HEK293 (cell line): ENCODE results near the gene MAML2.

Experiments used
- ZBTB1 ChIP-seq: fragments of 450-650 bp; formaldehyde crosslinking; IDR thresholded peaks from 2 replicates; pipeline ENCODE4 v1.5.1; 2016; ENCODE audit warnings: missing biosample characterization, missing genetic modification characterization
- ZBTB21 ChIP-seq: fragments of 450-650 bp; formaldehyde crosslinking; IDR thresholded peaks from 2 replicates; pipeline ENCODE4 v1.5.1; 2017; ENCODE audit warnings: missing biosample characterization, missing genetic modification characterization
- ZNF274 ChIP-seq, 2 experiments: fragments of 200-500 bp in 1 of 2; fragments of 450-650 bp in 1 of 2; sonication (Bioruptor generic) in 1 of 2; formaldehyde crosslinking in 1 of 2; IDR thresholded peaks; 2 replicates each; pipeline versions ENCODE4 v1.5.1 to v1.6.1; 2014 to 2016; ENCODE audit warnings: borderline replicate concordance in 1 of 2, inconsistent platforms in 1 of 2, low read length in 1 of 2, missing biosample characterization in 1 of 2, missing genetic modification characterization in 1 of 2
- ZNF398 ChIP-seq: fragments of 450-650 bp; formaldehyde crosslinking; IDR thresholded peaks from 2 replicates; pipeline ENCODE4 v1.5.1; 2017; ENCODE audit warnings: missing biosample characterization, missing genetic modification characterization
- ZNF473 ChIP-seq: fragments of 450-650 bp; formaldehyde crosslinking; IDR thresholded peaks from 2 replicates; pipeline ENCODE4 v1.5.1; 2017; ENCODE audit warnings: missing biosample characterization, missing genetic modification characterization
- ZNF548 ChIP-seq: fragments of 450-650 bp; formaldehyde crosslinking; IDR thresholded peaks from 2 replicates; pipeline ENCODE4 v1.5.1; 2016; ENCODE audit warnings: missing biosample characterization, missing genetic modification characterization
- ZNF623 ChIP-seq: fragments of 450-650 bp; formaldehyde crosslinking; IDR thresholded peaks from 2 replicates; pipeline ENCODE4 v1.5.1; 2016; ENCODE audit warnings: missing biosample characterization, missing genetic modification characterization
- ZNF626 ChIP-seq: fragments of 450-650 bp; sonication (Bioruptor Pico); formaldehyde crosslinking; IDR thresholded peaks from 2 replicates; pipeline ENCODE4 v1.5.1; 2018; ENCODE audit warnings: missing biosample characterization, missing genetic modification characterization, inconsistent platforms
- ZNF830 ChIP-seq: fragments of 450-650 bp; IDR thresholded peaks from 2 replicates; pipeline ENCODE4 v1.5.0; 2018; ENCODE audit warnings: missing biosample characterization, missing genetic modification characterization, low read depth, mild to moderate bottlenecking, moderate library complexity
- ZNF837 ChIP-seq: fragments of 450-650 bp; formaldehyde crosslinking; IDR thresholded peaks from 2 replicates; pipeline ENCODE4 v1.5.1; 2016; ENCODE audit warnings: missing biosample characterization, missing genetic modification characterization
- TF ChIP-seq, protein P1 (sequence below): fragments of 450-650 bp; formaldehyde crosslinking; conservative IDR thresholded peaks from 2 replicates; pipeline ENCODE4 v1.5.1; 2016; ENCODE audit warnings: low read depth, missing biosample characterization, missing genetic modification characterization
- TF ChIP-seq, protein P2 (sequence below): fragments of 450-650 bp; formaldehyde crosslinking; IDR thresholded peaks from 2 replicates; pipeline ENCODE4 v1.5.1; 2016; ENCODE audit warnings: missing biosample characterization, missing genetic modification characterization
- TF ChIP-seq, protein P3 (sequence below): fragments of 450-650 bp; formaldehyde crosslinking; IDR thresholded peaks from 2 replicates; pipeline ENCODE4 v1.5.1; 2016; ENCODE audit warnings: missing biosample characterization, missing genetic modification characterization
- TF ChIP-seq, protein P4 (sequence below): fragments of 450-650 bp; formaldehyde crosslinking; IDR thresholded peaks from 2 replicates; pipeline ENCODE4 v1.5.1; 2016; ENCODE audit warnings: missing biosample characterization, missing genetic modification characterization

DNA sequence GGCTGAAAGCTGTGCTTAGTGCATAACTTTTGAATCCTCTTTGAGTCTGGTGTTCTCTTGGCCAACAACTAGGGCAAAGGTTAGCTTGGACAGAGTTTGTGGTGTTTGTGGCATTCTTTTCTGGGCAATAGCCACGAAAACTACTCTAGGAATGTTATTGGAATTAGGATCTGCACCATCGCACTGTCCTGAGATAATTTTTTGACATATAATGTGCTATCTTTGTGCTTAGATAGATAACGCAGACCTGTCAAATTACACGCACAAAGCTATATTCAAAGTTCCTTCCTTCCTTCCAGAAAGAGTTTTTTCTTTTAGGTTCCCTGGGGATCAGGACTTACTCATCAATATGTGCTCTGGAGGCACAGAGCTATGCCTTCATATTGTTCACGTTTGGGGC, 252.3 kb downstream of the MAML2 start:
- TF ChIP-seq, protein P1, sequence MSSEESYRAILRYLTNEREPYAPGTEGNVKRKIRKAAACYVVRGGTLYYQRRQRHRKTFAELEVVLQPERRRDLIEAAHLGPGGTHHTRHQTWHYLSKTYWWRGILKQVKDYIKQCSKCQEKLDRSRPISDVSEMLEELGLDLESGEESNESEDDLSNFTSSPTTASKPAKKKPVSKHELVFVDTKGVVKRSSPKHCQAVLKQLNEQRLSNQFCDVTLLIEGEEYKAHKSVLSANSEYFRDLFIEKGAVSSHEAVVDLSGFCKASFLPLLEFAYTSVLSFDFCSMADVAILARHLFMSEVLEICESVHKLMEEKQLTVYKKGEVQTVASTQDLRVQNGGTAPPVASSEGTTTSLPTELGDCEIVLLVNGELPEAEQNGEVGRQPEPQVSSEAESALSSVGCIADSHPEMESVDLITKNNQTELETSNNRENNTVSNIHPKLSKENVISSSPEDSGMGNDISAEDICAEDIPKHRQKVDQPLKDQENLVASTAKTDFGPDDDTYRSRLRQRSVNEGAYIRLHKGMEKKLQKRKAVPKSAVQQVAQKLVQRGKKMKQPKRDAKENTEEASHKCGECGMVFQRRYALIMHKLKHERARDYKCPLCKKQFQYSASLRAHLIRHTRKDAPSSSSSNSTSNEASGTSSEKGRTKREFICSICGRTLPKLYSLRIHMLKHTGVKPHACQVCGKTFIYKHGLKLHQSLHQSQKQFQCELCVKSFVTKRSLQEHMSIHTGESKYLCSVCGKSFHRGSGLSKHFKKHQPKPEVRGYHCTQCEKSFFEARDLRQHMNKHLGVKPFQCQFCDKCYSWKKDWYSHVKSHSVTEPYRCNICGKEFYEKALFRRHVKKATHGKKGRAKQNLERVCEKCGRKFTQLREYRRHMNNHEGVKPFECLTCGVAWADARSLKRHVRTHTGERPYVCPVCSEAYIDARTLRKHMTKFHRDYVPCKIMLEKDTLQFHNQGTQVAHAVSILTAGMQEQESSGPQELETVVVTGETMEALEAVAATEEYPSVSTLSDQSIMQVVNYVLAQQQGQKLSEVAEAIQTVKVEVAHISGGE, result no peak
- TF ChIP-seq ZBTB21, result no peak
- TF ChIP-seq ZNF626 (tag by site-specific recombination), result no peak
- TF ChIP-seq, protein P2, sequence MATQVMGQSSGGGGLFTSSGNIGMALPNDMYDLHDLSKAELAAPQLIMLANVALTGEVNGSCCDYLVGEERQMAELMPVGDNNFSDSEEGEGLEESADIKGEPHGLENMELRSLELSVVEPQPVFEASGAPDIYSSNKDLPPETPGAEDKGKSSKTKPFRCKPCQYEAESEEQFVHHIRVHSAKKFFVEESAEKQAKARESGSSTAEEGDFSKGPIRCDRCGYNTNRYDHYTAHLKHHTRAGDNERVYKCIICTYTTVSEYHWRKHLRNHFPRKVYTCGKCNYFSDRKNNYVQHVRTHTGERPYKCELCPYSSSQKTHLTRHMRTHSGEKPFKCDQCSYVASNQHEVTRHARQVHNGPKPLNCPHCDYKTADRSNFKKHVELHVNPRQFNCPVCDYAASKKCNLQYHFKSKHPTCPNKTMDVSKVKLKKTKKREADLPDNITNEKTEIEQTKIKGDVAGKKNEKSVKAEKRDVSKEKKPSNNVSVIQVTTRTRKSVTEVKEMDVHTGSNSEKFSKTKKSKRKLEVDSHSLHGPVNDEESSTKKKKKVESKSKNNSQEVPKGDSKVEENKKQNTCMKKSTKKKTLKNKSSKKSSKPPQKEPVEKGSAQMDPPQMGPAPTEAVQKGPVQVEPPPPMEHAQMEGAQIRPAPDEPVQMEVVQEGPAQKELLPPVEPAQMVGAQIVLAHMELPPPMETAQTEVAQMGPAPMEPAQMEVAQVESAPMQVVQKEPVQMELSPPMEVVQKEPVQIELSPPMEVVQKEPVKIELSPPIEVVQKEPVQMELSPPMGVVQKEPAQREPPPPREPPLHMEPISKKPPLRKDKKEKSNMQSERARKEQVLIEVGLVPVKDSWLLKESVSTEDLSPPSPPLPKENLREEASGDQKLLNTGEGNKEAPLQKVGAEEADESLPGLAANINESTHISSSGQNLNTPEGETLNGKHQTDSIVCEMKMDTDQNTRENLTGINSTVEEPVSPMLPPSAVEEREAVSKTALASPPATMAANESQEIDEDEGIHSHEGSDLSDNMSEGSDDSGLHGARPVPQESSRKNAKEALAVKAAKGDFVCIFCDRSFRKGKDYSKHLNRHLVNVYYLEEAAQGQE, result no peak
- no peak for TF ChIP-seq ZBTB1
- no peak for TF ChIP-seq ZNF473 (tag by site-specific recombination)
- no peak for TF ChIP-seq ZNF274 (IDR thresholded peaks at IDR 0.05; ENCODE audit: low read length)
- no peak for TF ChIP-seq ZNF274 (tag by site-specific recombination; IDR thresholded peaks at IDR 0.05; ENCODE audit: borderline replicate concordance)
- TF ChIP-seq, protein P3, sequence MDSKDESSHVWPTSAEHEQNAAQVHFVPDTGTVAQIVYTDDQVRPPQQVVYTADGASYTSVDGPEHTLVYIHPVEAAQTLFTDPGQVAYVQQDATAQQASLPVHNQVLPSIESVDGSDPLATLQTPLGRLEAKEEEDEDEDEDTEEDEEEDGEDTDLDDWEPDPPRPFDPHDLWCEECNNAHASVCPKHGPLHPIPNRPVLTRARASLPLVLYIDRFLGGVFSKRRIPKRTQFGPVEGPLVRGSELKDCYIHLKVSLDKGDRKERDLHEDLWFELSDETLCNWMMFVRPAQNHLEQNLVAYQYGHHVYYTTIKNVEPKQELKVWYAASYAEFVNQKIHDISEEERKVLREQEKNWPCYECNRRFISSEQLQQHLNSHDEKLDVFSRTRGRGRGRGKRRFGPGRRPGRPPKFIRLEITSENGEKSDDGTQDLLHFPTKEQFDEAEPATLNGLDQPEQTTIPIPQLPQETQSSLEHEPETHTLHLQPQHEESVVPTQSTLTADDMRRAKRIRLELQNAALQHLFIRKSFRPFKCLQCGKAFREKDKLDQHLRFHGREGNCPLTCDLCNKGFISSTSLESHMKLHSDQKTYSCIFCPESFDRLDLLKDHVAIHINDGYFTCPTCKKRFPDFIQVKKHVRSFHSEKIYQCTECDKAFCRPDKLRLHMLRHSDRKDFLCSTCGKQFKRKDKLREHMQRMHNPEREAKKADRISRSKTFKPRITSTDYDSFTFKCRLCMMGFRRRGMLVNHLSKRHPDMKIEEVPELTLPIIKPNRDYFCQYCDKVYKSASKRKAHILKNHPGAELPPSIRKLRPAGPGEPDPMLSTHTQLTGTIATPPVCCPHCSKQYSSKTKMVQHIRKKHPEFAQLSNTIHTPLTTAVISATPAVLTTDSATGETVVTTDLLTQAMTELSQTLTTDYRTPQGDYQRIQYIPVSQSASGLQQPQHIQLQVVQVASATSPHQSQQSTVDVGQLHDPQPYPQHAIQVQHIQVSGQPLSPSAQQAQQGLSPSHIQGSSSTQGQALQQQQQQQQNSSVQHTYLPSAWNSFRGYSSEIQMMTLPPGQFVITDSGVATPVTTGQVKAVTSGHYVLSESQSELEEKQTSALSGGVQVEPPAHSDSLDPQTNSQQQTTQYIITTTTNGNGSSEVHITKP (tag by site-specific recombination), result no peak
- TF ChIP-seq ZNF623 (tag by site-specific recombination), result no peak
- no peak for TF ChIP-seq ZNF837 (tag by site-specific recombination)
- TF ChIP-seq ZNF830 (tag by site-specific recombination), result no peak
- TF ChIP-seq, protein P4, sequence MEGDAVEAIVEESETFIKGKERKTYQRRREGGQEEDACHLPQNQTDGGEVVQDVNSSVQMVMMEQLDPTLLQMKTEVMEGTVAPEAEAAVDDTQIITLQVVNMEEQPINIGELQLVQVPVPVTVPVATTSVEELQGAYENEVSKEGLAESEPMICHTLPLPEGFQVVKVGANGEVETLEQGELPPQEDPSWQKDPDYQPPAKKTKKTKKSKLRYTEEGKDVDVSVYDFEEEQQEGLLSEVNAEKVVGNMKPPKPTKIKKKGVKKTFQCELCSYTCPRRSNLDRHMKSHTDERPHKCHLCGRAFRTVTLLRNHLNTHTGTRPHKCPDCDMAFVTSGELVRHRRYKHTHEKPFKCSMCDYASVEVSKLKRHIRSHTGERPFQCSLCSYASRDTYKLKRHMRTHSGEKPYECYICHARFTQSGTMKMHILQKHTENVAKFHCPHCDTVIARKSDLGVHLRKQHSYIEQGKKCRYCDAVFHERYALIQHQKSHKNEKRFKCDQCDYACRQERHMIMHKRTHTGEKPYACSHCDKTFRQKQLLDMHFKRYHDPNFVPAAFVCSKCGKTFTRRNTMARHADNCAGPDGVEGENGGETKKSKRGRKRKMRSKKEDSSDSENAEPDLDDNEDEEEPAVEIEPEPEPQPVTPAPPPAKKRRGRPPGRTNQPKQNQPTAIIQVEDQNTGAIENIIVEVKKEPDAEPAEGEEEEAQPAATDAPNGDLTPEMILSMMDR, result no peak
- no peak for TF ChIP-seq ZNF398 (tag by site-specific recombination)
- TF ChIP-seq ZNF548 (tag by site-specific recombination), result no peak
